Cardiac fibroblast (primary cell): ENCODE data around the gene TAMM41.
"Not testable (repeated sequence)": the region's sequence is repeated elsewhere in the genome, so short reads cannot be mapped to it uniquely, and the experiment has no call there.

Experiments
- DNase-seq, 2 donors: peaks; one replicate each; pipeline versions ENCODE4 v3.0.0 to v3.0.0-alpha.2; 2010; ENCODE audit warnings: low read depth in 2 of 2
- H3K4me3 ChIP-seq, 2 donors: replicated peaks in 1 of 2; 1 replicate in 1 of 2; 2 replicates in 1 of 2; pipeline ENCODE4 v1.5.1; 2011; ENCODE audit warnings: low read depth in 2 of 2, low read length in 2 of 2, mild to moderate bottlenecking in 2 of 2, moderate library complexity in 1 of 2
- TF ChIP-seq, protein P1 (sequence below): IDR thresholded peaks from one replicate; pipeline ENCODE4 v1.5.1; 2011; ENCODE audit warnings: low read depth, mild to moderate bottlenecking, low read length, inconsistent platforms

TAMM41 gene

DNA sequence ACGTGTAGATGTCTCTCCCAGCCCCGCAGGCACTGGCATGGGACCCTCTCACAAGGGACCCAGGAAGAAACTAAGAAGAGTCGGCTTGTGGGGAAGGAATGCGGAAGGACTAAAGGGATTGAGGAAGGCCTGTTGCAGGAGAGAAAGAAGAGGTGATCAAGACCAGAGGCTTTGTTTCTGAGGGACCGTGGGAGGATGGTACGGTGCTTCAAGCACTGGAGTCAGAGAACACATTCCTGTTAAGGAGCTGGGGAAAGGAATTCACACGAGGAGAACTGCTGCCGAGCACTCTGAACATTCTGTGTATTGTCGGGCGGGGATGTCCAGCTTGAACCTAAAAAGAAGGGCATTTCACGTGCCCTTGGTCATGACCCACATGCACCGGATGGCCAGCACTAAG is 91.4 kb downstream of the TAMM41 start:
- TF ChIP-seq, protein P1, sequence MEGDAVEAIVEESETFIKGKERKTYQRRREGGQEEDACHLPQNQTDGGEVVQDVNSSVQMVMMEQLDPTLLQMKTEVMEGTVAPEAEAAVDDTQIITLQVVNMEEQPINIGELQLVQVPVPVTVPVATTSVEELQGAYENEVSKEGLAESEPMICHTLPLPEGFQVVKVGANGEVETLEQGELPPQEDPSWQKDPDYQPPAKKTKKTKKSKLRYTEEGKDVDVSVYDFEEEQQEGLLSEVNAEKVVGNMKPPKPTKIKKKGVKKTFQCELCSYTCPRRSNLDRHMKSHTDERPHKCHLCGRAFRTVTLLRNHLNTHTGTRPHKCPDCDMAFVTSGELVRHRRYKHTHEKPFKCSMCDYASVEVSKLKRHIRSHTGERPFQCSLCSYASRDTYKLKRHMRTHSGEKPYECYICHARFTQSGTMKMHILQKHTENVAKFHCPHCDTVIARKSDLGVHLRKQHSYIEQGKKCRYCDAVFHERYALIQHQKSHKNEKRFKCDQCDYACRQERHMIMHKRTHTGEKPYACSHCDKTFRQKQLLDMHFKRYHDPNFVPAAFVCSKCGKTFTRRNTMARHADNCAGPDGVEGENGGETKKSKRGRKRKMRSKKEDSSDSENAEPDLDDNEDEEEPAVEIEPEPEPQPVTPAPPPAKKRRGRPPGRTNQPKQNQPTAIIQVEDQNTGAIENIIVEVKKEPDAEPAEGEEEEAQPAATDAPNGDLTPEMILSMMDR = no peak

DNA sequence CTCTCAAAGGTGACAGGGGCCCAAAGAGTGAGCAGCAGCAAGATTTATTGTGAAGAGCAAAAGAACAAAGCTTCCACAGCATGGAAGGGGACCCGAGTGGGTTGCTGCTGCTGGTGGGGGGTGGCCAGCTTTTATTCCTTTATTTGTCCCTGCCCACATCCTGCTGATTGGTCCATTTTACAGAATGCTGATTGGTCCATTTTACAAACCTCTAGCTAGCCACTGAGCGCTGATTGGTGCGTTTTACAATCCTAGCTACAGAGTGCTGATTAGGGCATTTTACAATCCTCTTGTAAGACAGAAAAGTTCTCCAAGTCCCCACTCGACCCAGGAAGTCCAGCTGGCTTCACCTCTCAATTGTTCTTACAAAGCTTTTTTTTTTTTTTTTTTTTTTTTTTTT is 94.4 kb downstream of the TAMM41 start:
- not testable (repeated sequence) for DNase-seq, H3K4me3 ChIP-seq

More for the DNA sequence above, 91.4 kb downstream of the TAMM41 start:
- H3K4me3 ChIP-seq = no peak overlapping the region
- DNase-seq = peak in 1 of 2 donors; percentile 11

DNA sequence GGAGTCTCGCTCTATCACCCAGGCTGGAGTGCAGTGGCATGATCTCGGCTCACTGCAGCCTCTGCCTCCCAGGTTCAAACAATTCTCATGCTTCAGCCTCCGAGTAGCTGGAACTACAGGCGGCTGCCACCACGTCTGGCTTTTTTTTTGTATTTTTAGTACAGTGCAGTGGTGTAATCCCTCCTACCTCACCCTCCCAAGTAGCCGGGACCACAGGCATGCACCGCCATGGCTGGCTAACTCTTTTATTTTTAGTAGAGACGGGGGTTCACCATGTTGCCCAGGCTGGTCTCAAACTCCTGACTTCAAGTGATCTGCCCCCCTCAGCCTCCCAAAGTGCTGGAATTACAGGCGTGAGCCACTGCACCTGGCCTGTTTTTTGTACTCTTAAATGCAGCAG is 98.4 kb downstream of the TAMM41 start:
- not testable (repeated sequence) for H3K4me3 ChIP-seq

More for the DNA sequence above, 98.4 kb downstream of the TAMM41 start:
- not testable (repeated sequence) for DNase-seq
